ENCODE results near the gene ADORA2A.

- TF ChIP-seq, protein P1, sequence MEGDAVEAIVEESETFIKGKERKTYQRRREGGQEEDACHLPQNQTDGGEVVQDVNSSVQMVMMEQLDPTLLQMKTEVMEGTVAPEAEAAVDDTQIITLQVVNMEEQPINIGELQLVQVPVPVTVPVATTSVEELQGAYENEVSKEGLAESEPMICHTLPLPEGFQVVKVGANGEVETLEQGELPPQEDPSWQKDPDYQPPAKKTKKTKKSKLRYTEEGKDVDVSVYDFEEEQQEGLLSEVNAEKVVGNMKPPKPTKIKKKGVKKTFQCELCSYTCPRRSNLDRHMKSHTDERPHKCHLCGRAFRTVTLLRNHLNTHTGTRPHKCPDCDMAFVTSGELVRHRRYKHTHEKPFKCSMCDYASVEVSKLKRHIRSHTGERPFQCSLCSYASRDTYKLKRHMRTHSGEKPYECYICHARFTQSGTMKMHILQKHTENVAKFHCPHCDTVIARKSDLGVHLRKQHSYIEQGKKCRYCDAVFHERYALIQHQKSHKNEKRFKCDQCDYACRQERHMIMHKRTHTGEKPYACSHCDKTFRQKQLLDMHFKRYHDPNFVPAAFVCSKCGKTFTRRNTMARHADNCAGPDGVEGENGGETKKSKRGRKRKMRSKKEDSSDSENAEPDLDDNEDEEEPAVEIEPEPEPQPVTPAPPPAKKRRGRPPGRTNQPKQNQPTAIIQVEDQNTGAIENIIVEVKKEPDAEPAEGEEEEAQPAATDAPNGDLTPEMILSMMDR (IDR thresholded peaks at IDR 0.05; ENCODE audit: insufficient read depth, low read length): no peak
- TF ChIP-seq, protein P2, sequence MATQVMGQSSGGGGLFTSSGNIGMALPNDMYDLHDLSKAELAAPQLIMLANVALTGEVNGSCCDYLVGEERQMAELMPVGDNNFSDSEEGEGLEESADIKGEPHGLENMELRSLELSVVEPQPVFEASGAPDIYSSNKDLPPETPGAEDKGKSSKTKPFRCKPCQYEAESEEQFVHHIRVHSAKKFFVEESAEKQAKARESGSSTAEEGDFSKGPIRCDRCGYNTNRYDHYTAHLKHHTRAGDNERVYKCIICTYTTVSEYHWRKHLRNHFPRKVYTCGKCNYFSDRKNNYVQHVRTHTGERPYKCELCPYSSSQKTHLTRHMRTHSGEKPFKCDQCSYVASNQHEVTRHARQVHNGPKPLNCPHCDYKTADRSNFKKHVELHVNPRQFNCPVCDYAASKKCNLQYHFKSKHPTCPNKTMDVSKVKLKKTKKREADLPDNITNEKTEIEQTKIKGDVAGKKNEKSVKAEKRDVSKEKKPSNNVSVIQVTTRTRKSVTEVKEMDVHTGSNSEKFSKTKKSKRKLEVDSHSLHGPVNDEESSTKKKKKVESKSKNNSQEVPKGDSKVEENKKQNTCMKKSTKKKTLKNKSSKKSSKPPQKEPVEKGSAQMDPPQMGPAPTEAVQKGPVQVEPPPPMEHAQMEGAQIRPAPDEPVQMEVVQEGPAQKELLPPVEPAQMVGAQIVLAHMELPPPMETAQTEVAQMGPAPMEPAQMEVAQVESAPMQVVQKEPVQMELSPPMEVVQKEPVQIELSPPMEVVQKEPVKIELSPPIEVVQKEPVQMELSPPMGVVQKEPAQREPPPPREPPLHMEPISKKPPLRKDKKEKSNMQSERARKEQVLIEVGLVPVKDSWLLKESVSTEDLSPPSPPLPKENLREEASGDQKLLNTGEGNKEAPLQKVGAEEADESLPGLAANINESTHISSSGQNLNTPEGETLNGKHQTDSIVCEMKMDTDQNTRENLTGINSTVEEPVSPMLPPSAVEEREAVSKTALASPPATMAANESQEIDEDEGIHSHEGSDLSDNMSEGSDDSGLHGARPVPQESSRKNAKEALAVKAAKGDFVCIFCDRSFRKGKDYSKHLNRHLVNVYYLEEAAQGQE (IDR thresholded peaks at IDR 0.05; ENCODE audit: insufficient replicate concordance, low read depth): no peak
- TF ChIP-seq POLR2AphosphoS5 (IDR thresholded peaks at IDR 0.05; ENCODE audit: low read depth): no peak
- no peak for TF ChIP-seq GABPA (IDR thresholded peaks at IDR 0.05; ENCODE audit: low read depth)
Observed at GRCh38 chr22:24433828-24434470, 6.5 kb downstream of the ADORA2A start.

Data from HL-60 (cell line).